ENCODE measurements around the gene PACRG. TPM values are rescaled to one million over a fixed set of nuclear protein-coding genes. Genes with fewer than 3 reads are reported as not detected.

The PACRG gene
- total and polyA plus RNA-seq, 2 donors from 2014 or later: 7.4 to 20.0 TPM

DNA sequence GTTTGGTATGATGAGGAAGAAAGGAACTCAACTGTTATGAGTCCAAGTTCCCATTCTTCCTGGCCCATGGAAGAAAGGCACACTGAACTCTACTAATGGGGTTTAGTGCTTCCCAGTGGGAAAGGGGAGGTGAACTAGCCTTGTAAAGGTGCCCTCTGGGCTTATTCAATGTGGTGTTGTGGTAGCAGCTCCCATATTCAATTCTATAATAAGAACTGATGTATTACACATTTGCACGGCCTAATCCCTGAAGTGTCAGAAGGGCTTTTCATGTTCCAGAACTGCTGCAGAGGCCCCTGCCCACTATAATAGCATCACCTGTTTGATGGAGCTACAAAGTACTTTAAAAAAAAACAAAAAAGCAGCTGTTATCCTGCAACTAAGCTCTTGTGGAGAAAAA lies 17.4 kb upstream of the PACRG start:
- FAIRE-seq (no peak), DNase-seq (no peak)
- H3K9me3 ChIP-seq (ENCODE audit: control insufficient read depth in 2 of 3, insufficient read depth in 1 of 3, low read length in 3 of 3): no peaks in the 10 kb centered on the region
- H3K27me3 ChIP-seq (ENCODE audit: control insufficient read depth, insufficient read depth, low read length): no peaks in the 10 kb centered on the region
- peaks cover 0 to 3% (median 0%) of the 10 kb centered on the region in 3 donors for H3K4me1 ChIP-seq (ENCODE audit: control insufficient read depth in 2 of 3, insufficient read depth in 2 of 3, low read depth in 1 of 3, low read length in 3 of 3)
- intact Hi-C loops (cut with DNase I): no loop called here
- H3K36me3 ChIP-seq (ENCODE audit: control insufficient read depth in 2 of 3, insufficient read depth in 3 of 3, low read length in 3 of 3): no peaks in the 10 kb centered on the region
- H3K27ac ChIP-seq (ENCODE audit: low read depth in 2 of 2, low read length in 2 of 2): no peak overlapping the region
- no peak overlapping the region for H3K9ac ChIP-seq (ENCODE audit: low read length in 3 of 3)
- H3K4me3 ChIP-seq (ENCODE audit: low read length in 3 of 3): no peak overlapping the region
- TF ChIP-seq, protein P1, sequence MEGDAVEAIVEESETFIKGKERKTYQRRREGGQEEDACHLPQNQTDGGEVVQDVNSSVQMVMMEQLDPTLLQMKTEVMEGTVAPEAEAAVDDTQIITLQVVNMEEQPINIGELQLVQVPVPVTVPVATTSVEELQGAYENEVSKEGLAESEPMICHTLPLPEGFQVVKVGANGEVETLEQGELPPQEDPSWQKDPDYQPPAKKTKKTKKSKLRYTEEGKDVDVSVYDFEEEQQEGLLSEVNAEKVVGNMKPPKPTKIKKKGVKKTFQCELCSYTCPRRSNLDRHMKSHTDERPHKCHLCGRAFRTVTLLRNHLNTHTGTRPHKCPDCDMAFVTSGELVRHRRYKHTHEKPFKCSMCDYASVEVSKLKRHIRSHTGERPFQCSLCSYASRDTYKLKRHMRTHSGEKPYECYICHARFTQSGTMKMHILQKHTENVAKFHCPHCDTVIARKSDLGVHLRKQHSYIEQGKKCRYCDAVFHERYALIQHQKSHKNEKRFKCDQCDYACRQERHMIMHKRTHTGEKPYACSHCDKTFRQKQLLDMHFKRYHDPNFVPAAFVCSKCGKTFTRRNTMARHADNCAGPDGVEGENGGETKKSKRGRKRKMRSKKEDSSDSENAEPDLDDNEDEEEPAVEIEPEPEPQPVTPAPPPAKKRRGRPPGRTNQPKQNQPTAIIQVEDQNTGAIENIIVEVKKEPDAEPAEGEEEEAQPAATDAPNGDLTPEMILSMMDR (IDR thresholded peaks at IDR 0.05; ENCODE audit: borderline replicate concordance, extremely low read depth, insufficient read depth): no peak

DNA sequence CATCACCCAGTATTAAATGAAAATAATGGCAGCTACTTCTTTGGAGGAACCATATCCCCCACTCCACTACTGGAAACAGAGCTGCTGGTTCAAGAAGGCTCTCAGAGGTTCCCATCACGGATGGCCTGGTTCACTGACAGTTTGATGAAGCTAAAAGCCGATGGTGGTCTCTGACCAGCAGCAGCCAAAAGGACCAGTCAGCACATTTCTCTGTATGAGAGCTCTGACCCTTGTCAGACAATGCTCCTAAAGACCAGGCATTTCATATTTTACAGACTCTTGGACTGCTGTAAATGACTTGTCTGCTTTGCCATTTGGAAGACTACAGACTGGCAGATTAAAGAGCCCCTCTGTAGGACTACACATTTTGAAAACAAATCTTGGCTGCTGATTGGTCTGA lies 16.8 kb upstream of the PACRG start:
- H3K9me3 ChIP-seq (ENCODE audit: control insufficient read depth in 2 of 3, insufficient read depth in 1 of 3, low read length in 3 of 3): no peaks in the 10 kb centered on the region
- TF ChIP-seq, protein P1 (IDR thresholded peaks at IDR 0.05; ENCODE audit: borderline replicate concordance, extremely low read depth, insufficient read depth): no peak
- DNase-seq: no peak
- H3K27me3 ChIP-seq (ENCODE audit: control insufficient read depth, insufficient read depth, low read length): no peaks in the 10 kb centered on the region
- H3K27ac ChIP-seq (ENCODE audit: low read depth in 2 of 2, low read length in 2 of 2): no peak overlapping the region
- H3K4me1 ChIP-seq (ENCODE audit: control insufficient read depth in 2 of 3, insufficient read depth in 2 of 3, low read depth in 1 of 3, low read length in 3 of 3): no peaks in the 10 kb centered on the region
- intact Hi-C loops (cut with DNase I): no loop called here
- no peak overlapping the region for H3K9ac ChIP-seq (ENCODE audit: low read length in 3 of 3)
- no peak overlapping the region for H3K4me3 ChIP-seq (ENCODE audit: low read length in 3 of 3)
- no peaks in the 10 kb centered on the region for H3K36me3 ChIP-seq (ENCODE audit: control insufficient read depth in 2 of 3, insufficient read depth in 3 of 3, low read length in 3 of 3)
- FAIRE-seq: no peak

DNA sequence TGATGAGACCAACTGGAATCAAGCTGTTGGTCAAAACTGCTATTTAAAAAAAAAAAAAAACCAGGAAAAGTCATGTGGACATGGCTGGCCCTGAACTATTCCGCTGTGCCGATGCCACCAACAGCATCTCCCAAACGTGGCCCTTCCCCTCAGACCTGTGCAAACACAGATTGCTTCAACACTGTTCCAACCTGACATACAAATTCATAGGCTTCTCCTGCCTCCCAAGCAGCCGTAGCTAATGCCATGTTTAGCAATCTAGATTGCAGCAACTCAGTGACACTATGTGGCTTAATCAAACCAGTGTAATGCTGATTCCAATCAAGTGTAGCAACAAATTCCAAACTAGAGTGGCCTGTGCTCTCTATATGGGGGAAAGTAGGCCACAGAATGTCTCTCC lies 16.4 kb upstream of the PACRG start:
- no peak overlapping the region for H3K9ac ChIP-seq (ENCODE audit: low read length in 3 of 3)
- no peaks in the 10 kb centered on the region for H3K36me3 ChIP-seq (ENCODE audit: control insufficient read depth in 2 of 3, insufficient read depth in 3 of 3, low read length in 3 of 3)
- no peak overlapping the region for H3K27ac ChIP-seq (ENCODE audit: low read depth in 2 of 2, low read length in 2 of 2)
- H3K9me3 ChIP-seq (ENCODE audit: control insufficient read depth in 2 of 3, insufficient read depth in 1 of 3, low read length in 3 of 3): no peaks in the 10 kb centered on the region
- H3K4me1 ChIP-seq (ENCODE audit: control insufficient read depth in 2 of 3, insufficient read depth in 2 of 3, low read depth in 1 of 3, low read length in 3 of 3): no peaks in the 10 kb centered on the region
- DNase-seq: no peak
- no peaks in the 10 kb centered on the region for H3K27me3 ChIP-seq (ENCODE audit: control insufficient read depth, insufficient read depth, low read length)
- intact Hi-C loops (cut with DNase I): no loop called here
- H3K4me3 ChIP-seq (ENCODE audit: low read length in 3 of 3): no peak overlapping the region
- FAIRE-seq: no peak
- TF ChIP-seq, protein P1 (IDR thresholded peaks at IDR 0.05; ENCODE audit: borderline replicate concordance, extremely low read depth, insufficient read depth): no peak

DNA sequence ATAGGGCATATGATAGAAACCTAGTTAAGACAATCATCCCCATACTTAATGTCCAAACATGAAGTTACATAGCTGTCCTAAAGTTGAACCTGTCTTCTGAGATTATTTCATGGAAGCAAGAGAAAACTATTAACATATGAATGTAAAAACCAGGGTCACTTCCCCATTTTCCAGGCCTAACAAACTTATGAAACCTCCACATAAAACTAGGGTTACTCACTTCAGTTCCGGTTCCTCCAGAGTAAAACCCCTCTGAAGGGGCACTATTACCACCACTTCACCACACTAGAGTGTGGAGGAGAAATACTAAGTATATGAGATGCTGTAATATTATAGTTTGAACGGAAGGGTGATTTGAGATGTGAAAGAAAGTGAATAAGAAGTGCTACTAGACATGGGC lies 15.1 kb upstream of the PACRG start:
- Histone ChIP-seq H3K4me3 (ENCODE audit: low read length in 3 of 3) (no peak overlapping the region), H3K4me1 (ENCODE audit: control insufficient read depth in 2 of 3, insufficient read depth in 2 of 3, low read depth in 1 of 3, low read length in 3 of 3) (no peaks in the 10 kb centered on the region), H3K36me3 (ENCODE audit: control insufficient read depth in 2 of 3, insufficient read depth in 3 of 3, low read length in 3 of 3) (no peaks in the 10 kb centered on the region), H3K27me3 (ENCODE audit: control insufficient read depth, insufficient read depth, low read length) (no peaks in the 10 kb centered on the region), H3K9ac (ENCODE audit: low read length in 3 of 3) (no peak overlapping the region), H3K27ac (ENCODE audit: low read depth in 2 of 2, low read length in 2 of 2) (no peak overlapping the region), H3K9me3 (ENCODE audit: control insufficient read depth in 2 of 3, insufficient read depth in 1 of 3, low read length in 3 of 3) (no peaks in the 10 kb centered on the region)
- FAIRE-seq (no peak), DNase-seq (no peak)
- intact Hi-C loops (cut with DNase I): no loop called here
- TF ChIP-seq, protein P1 (IDR thresholded peaks at IDR 0.05; ENCODE audit: borderline replicate concordance, extremely low read depth, insufficient read depth): no peak

Measured in kidney (tissue), 14 donors.